ENCODE data around the gene CHRM4.

Gene CHRM4

GRCh38 chr11:46381819-46382645 is 9.5 kb downstream of the CHRM4 start:
- peak overlapping the region; percentile 92 for H2BK120ac ChIP-seq (ENCODE audit: low read depth, low read length)
- H3K4ac ChIP-seq (ENCODE audit: low read depth in 1 of 2, low read length in 2 of 2), result peak overlapping the region; percentile 66 to 76
- H2BK12ac ChIP-seq (ENCODE audit: low read length in 2 of 2), result peak overlapping the region in 1 of 2 experiments; percentile 74
- no peak overlapping the region for H3K27ac ChIP-seq (ENCODE audit: low read length, poor library complexity, severe bottlenecking)
- H3K4me3 ChIP-seq (ENCODE audit: insufficient read depth in 1 of 2, low read depth in 1 of 2, low read length in 2 of 2), result peak overlapping the region; percentile 47 to 73
- H3K23ac ChIP-seq (ENCODE audit: low read length in 2 of 2), result peak overlapping the region in 1 of 2 experiments; percentile 90
- H2BK15ac ChIP-seq (ENCODE audit: low read depth, poor library complexity, severe bottlenecking), result peak overlapping the region; percentile 26
- H4K91ac ChIP-seq (ENCODE audit: low read length), result peak overlapping the region; percentile 80
- H3K27me3 ChIP-seq (ENCODE audit: control insufficient read depth in 1 of 2, insufficient read depth in 1 of 2, low read length in 2 of 2), result peaks cover 11 to 23% of the 10 kb centered on the region in 2 experiments
- peak overlapping the region; percentile 28 to 58 for H3K14ac ChIP-seq (ENCODE audit: low read length in 2 of 2)
- H2BK5ac ChIP-seq (ENCODE audit: low read depth, low read length, poor library complexity, severe bottlenecking), result no peak overlapping the region
- under 1% methylated on average over 47 of the region's 66 CpGs for WGBS
- H3K36me3 ChIP-seq (ENCODE audit: control insufficient read depth in 1 of 2, insufficient read depth in 2 of 2, low read depth in 1 of 2, low read length in 2 of 2), result peaks cover 9 to 20% of the 10 kb centered on the region in 2 experiments
- peak overlapping the region; percentile 16 for H2AFZ ChIP-seq (ENCODE audit: low read depth, low read length)
- H3K9me3 ChIP-seq (ENCODE audit: control insufficient read depth, low read length), result no peaks in the 10 kb centered on the region
- H4K8ac ChIP-seq (ENCODE audit: low read length), result peak overlapping the region; percentile 82
- peak; percentile 46 for DNase-seq
- H3K4me2 ChIP-seq (ENCODE audit: low read length, poor library complexity, severe bottlenecking), result peak overlapping the region; percentile 79
- H3K79me1 ChIP-seq (replicated peaks; ENCODE audit: low read length, poor library complexity, severe bottlenecking), result peaks cover 1% of the 10 kb centered on the region
- H2AK5ac ChIP-seq (ENCODE audit: low read length, severe bottlenecking), result no peak overlapping the region
- peak overlapping the region; percentile 32 for H3K9ac ChIP-seq (ENCODE audit: low read length)
- peaks cover 45% of the 10 kb centered on the region for H3K4me1 ChIP-seq (ENCODE audit: control insufficient read depth, insufficient read depth, low read depth, low read length)
- peak overlapping the region; percentile 54 to 84 for H3K18ac ChIP-seq (ENCODE audit: low read depth in 1 of 2, low read length in 2 of 2)

GRCh38 chr11:46381048-46381818 is 10.3 kb downstream of the CHRM4 start, which contains the start of gene MDK:
MDK (plus strand) TSS chr11:46381669; CDS start chr11:46382058, 389 bp downstream.
- Histone ChIP-seq H2BK120ac (ENCODE audit: low read depth, low read length) (peak within 1 kb of the TSS; percentile 92), H3K27me3 (ENCODE audit: control insufficient read depth in 1 of 2, insufficient read depth in 1 of 2, low read length in 2 of 2) (peaks cover 7 to 20% of the 10 kb centered on the region in 2 experiments), H2BK15ac (ENCODE audit: low read depth, poor library complexity, severe bottlenecking) (peak within 1 kb of the TSS; percentile 95), H2AK5ac (ENCODE audit: low read length, severe bottlenecking) (peak within 1 kb of the TSS; percentile 53), H3K36me3 (ENCODE audit: control insufficient read depth in 1 of 2, insufficient read depth in 2 of 2, low read depth in 1 of 2, low read length in 2 of 2) (peaks cover 13 to 28% of the 10 kb centered on the region in 2 experiments), H2BK12ac (ENCODE audit: low read length in 2 of 2) (peak within 1 kb of the TSS; percentile 35 to 74), H3K23ac (ENCODE audit: low read length in 2 of 2) (peak within 1 kb of the TSS in 1 of 2 experiments; percentile 97), H3K4me2 (ENCODE audit: low read length, poor library complexity, severe bottlenecking) (peak within 1 kb of the TSS; percentile 93), H2AFZ (ENCODE audit: low read depth, low read length) (peak within 1 kb of the TSS; percentile 73), H3K18ac (ENCODE audit: low read depth in 1 of 2, low read length in 2 of 2) (peak within 1 kb of the TSS; percentile 93 to 94), H3K14ac (ENCODE audit: low read length in 2 of 2) (peak within 1 kb of the TSS; percentile 28 to 88), H3K9ac (ENCODE audit: low read length) (peak within 1 kb of the TSS; percentile 78), H4K8ac (ENCODE audit: low read length) (peak within 1 kb of the TSS; percentile 82), H3K79me1 (replicated peaks; ENCODE audit: low read length, poor library complexity, severe bottlenecking) (peaks cover 1% of the 10 kb centered on the region), H3K4me1 (ENCODE audit: control insufficient read depth, insufficient read depth, low read depth, low read length) (peaks cover 43% of the 10 kb centered on the region), H3K4ac (ENCODE audit: low read depth in 1 of 2, low read length in 2 of 2) (peak within 1 kb of the TSS; percentile 94 to 98), H4K91ac (ENCODE audit: low read length) (peak within 1 kb of the TSS; percentile 86), H3K4me3 (ENCODE audit: insufficient read depth in 1 of 2, low read depth in 1 of 2, low read length in 2 of 2) (peak within 1 kb of the TSS; percentile 57 to 77), H2BK5ac (ENCODE audit: low read depth, low read length, poor library complexity, severe bottlenecking) (no peak within 1 kb of the TSS), H3K9me3 (ENCODE audit: control insufficient read depth, low read length) (no peaks in the 10 kb centered on the region), H3K27ac (ENCODE audit: low read length, poor library complexity, severe bottlenecking) (no peak within 1 kb of the TSS)
- DNase-seq, result no peak
- WGBS, result under 1% methylated on average over 34 of the region's 96 CpGs

- Histone ChIP-seq H3K14ac (ENCODE audit: low read length in 2 of 2) (peak overlapping the region in 1 of 2 experiments; percentile 88), H3K4me3 (ENCODE audit: insufficient read depth in 1 of 2, low read depth in 1 of 2, low read length in 2 of 2) (peak overlapping the region; percentile 57 to 77), H2BK120ac (ENCODE audit: low read depth, low read length) (peak overlapping the region; percentile 92), H2BK5ac (ENCODE audit: low read depth, low read length, poor library complexity, severe bottlenecking) (no peak overlapping the region), H3K9ac (ENCODE audit: low read length) (peak overlapping the region; percentile 78), H3K18ac (ENCODE audit: low read depth in 1 of 2, low read length in 2 of 2) (peak overlapping the region; percentile 93 to 94), H2BK12ac (ENCODE audit: low read length in 2 of 2) (peak overlapping the region; percentile 35 to 73), H4K8ac (ENCODE audit: low read length) (peak overlapping the region; percentile 78), H3K27me3 (ENCODE audit: control insufficient read depth in 1 of 2, insufficient read depth in 1 of 2, low read length in 2 of 2) (peaks cover 7 to 20% of the 10 kb centered on the region in 2 experiments), H3K4ac (ENCODE audit: low read depth in 1 of 2, low read length in 2 of 2) (peak overlapping the region; percentile 94 to 98), H2AFZ (ENCODE audit: low read depth, low read length) (peak overlapping the region; percentile 73), H3K79me1 (replicated peaks; ENCODE audit: low read length, poor library complexity, severe bottlenecking) (peaks cover 1% of the 10 kb centered on the region), H3K23ac (ENCODE audit: low read length in 2 of 2) (peak overlapping the region in 1 of 2 experiments; percentile 97), H3K36me3 (ENCODE audit: control insufficient read depth in 1 of 2, insufficient read depth in 2 of 2, low read depth in 1 of 2, low read length in 2 of 2) (peaks cover 17 to 35% of the 10 kb centered on the region in 2 experiments), H3K27ac (ENCODE audit: low read length, poor library complexity, severe bottlenecking) (no peak overlapping the region), H2BK15ac (ENCODE audit: low read depth, poor library complexity, severe bottlenecking) (peak overlapping the region; percentile 95), H3K4me1 (ENCODE audit: control insufficient read depth, insufficient read depth, low read depth, low read length) (peaks cover 43% of the 10 kb centered on the region), H3K9me3 (ENCODE audit: control insufficient read depth, low read length) (no peaks in the 10 kb centered on the region), H4K91ac (ENCODE audit: low read length) (peak overlapping the region; percentile 86), H2AK5ac (ENCODE audit: low read length, severe bottlenecking) (peak overlapping the region; percentile 53), H3K4me2 (ENCODE audit: low read length, poor library complexity, severe bottlenecking) (peak overlapping the region; percentile 93)
- DNase-seq, result peak; percentile 67
- WGBS, result under 1% methylated on average over 41 of the region's 45 CpGs
Observed at GRCh38 chr11:46380340-46381047, 11.1 kb downstream of the CHRM4 start.

Measured in mesenchymal stem cell (in vitro differentiated cells and primary cell).